ENCODE results near the gene PFDN2. TPM values are rescaled to one million over a fixed set of nuclear protein-coding genes. Genes with fewer than 3 reads are reported as not detected.
"Not testable (repeated sequence)": the region's sequence is repeated elsewhere in the genome, so short reads cannot be mapped to it uniquely, and the experiment has no call there.

Gene PFDN2
- polyA plus RNA-seq, 1 experiment, result 101 TPM

DNA sequence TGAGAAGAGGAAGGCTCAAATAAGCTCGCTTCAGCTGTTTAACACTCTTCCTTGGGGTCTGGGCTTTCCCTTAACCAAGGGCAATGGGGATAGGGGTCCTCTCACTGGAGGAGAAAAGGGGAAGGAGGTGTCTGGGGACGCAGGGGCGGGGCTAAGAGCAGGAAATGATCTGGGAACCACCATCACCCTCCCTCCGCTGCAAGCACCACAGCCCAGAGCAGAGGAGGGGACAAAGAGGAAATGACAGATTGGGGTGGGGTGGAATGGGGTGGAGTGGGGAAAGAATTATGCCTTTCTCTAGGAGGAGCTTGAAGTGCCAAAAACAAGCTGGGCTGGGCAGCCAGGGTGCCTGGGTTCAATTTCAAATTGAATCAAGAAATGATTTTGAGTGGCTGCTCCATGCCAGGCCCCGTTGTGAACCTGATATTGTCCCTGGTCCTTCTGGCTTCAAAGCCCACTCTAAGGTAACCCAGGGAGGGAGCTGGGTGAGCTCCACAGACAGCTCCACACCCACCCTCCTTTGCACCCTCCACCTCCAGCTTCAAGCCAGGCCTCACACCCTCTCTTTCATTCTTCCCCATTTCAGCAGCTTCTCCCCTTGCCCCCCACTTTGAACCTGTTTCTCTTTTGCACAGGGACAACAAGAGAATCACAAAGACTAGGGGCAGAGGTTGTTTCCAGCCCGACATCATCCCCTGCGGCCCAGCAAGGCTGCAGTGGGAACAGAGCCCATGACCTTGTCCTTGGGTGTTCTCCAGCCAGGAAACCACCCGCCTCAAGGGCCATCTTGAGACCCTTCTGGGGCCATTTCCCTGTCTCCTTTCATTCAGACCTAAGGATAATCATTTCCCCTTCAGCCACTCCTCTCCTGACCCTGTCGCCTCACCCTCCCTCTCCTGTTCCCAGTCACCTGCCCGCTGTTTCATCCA is 49.3 kb downstream of the PFDN2 start:
- H3K27me3 ChIP-seq (ENCODE audit: control insufficient read depth, insufficient read depth, low read length), result peaks cover 11% of the 10 kb centered on the region
- no peak for DNase-seq (ENCODE audit: low read depth, low spot score)
- ChIA-PET CTCF (interaction anchor here (1.4 to 4.4 kb wide), 2 partner anchors 29 to 77 kb away, joined by 3 to 35 read pairs; partner anchors contain the start of gene KLHDC9), POLR2A (no interaction called here)
- H3K4me3 ChIP-seq (ENCODE audit: low read depth, low read length), result no peak overlapping the region
- H3K9me3 ChIP-seq (ENCODE audit: control insufficient read depth, insufficient read depth, low read length), result peaks cover 3% of the 10 kb centered on the region; the same call in 1 of the 2 replicates
- no peak for TF ChIP-seq CTCF (IDR thresholded peaks at IDR 0.05; ENCODE audit: low read depth, low read length)
- H3K27ac ChIP-seq (ENCODE audit: low read depth, low read length), result no peak overlapping the region

GRCh38 chr1:161066694-161067093 is 51.1 kb downstream of the PFDN2 start:
- H3K9me3 ChIP-seq (ENCODE audit: control insufficient read depth, insufficient read depth, low read length), result peaks cover 3% of the 10 kb centered on the region; the same call in 1 of the 2 replicates
- H3K27me3 ChIP-seq (ENCODE audit: control insufficient read depth, insufficient read depth, low read length), result peaks cover 15% of the 10 kb centered on the region
- POLR2A ChIA-PET, result no interaction called here
- CTCF ChIA-PET, result interaction anchor here (1.0 kb wide), 1 partner anchor 30 kb away, joined by 3 read pairs; no protein-coding TSS in a partner anchor
- no peak for TF ChIP-seq CTCF (IDR thresholded peaks at IDR 0.05; ENCODE audit: low read depth, low read length)
- H3K4me3 ChIP-seq (ENCODE audit: low read depth, low read length), result no peak overlapping the region
- no peak overlapping the region for H3K27ac ChIP-seq (ENCODE audit: low read depth, low read length)
- DNase-seq (ENCODE audit: low read depth, low spot score), result no peak

DNA sequence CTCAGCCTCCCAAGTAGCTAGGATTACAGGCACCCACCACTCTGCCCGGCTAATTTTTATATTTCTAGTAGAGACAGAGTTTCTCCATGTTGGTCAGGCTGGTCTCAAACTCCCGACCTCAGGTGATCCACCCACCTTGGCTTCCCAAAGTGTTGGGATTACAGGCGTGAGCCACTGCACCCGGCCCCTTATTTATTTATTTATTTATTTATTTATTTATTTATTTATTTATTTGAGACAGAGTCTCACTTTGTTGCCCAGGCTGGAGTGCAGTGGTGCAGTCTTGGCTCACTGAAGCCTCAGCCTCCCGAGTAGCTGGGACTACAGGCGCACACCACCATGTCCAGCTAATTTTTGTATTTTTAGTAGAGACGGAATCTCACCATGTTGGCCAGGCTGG is 52.2 kb downstream of the PFDN2 start:
- H3K4me3 ChIP-seq (ENCODE audit: low read depth, low read length); H3K27ac ChIP-seq (ENCODE audit: low read depth, low read length); H3K9me3 ChIP-seq (ENCODE audit: control insufficient read depth, insufficient read depth, low read length); DNase-seq (ENCODE audit: low read depth, low spot score); CTCF ChIA-PET; POLR2A ChIA-PET: not testable (repeated sequence)
- peaks cover 15% of the 10 kb centered on the region for H3K27me3 ChIP-seq (ENCODE audit: control insufficient read depth, insufficient read depth, low read length)

- H3K27me3 ChIP-seq (ENCODE audit: control insufficient read depth, insufficient read depth, low read length), result peaks cover 15% of the 10 kb centered on the region
- POLR2A ChIA-PET; H3K4me3 ChIP-seq (ENCODE audit: low read depth, low read length); H3K27ac ChIP-seq (ENCODE audit: low read depth, low read length); CTCF ChIA-PET; DNase-seq (ENCODE audit: low read depth, low spot score); H3K9me3 ChIP-seq (ENCODE audit: control insufficient read depth, insufficient read depth, low read length): not testable (repeated sequence)
Measured at GRCh38 chr1:161063936-161064335, 53.9 kb downstream of the PFDN2 start.

GRCh38 chr1:161061419-161061818 is 56.4 kb downstream of the PFDN2 start:
- CTCF ChIA-PET, result interaction anchor here (1.0 to 1.1 kb wide), 2 partner anchors 10 to 40 kb away, joined by 3 to 4 read pairs; no protein-coding TSS in a partner anchor
- H3K9me3 ChIP-seq (ENCODE audit: control insufficient read depth, insufficient read depth, low read length), result no peaks in the 10 kb centered on the region
- H3K27me3 ChIP-seq (ENCODE audit: control insufficient read depth, insufficient read depth, low read length), result peaks cover 11% of the 10 kb centered on the region
- no peak overlapping the region for H3K4me3 ChIP-seq (ENCODE audit: low read depth, low read length)
- POLR2A ChIA-PET, result no interaction called here
- DNase-seq (ENCODE audit: low read depth, low spot score), result no peak
- H3K27ac ChIP-seq (ENCODE audit: low read depth, low read length), result no peak overlapping the region
- no peak for TF ChIP-seq CTCF (IDR thresholded peaks at IDR 0.05; ENCODE audit: low read depth, low read length)

DNA sequence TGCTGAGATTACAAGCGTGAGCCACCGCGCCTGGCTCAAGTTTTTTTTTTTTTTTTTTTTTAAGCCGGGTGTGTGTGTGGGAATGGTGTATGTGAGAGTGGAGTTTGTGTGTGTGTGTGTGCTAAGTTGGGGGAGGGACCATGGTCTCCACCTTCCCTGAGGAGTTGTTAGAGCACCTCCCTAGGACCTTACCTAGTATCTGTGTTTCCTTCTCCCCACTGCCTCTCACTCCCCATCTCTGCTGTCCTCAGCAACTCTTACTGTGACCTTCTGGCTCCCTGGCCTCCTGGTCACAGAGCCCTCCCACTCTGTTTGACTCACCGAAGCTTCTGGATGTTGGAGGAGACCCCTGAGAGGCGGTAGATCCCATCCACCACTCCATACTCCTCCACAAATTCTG is 58.5 kb downstream of the PFDN2 start:
- CTCF ChIA-PET, result no interaction called here
- POLR2A ChIA-PET, result no interaction called here
- no peak for DNase-seq (ENCODE audit: low read depth, low spot score)
- Histone ChIP-seq H3K27ac (ENCODE audit: low read depth, low read length) (no peak overlapping the region), H3K9me3 (ENCODE audit: control insufficient read depth, insufficient read depth, low read length) (no peaks in the 10 kb centered on the region), H3K4me3 (ENCODE audit: low read depth, low read length) (no peak overlapping the region), H3K27me3 (ENCODE audit: control insufficient read depth, insufficient read depth, low read length) (peaks cover 5% of the 10 kb centered on the region)
- no peak for TF ChIP-seq CTCF (IDR thresholded peaks at IDR 0.05; ENCODE audit: low read depth, low read length)

Measured in AG04450 (cell line).